Astrocyte (in vitro differentiated cells and primary cell): Measurements from ENCODE around the gene JAG2. TPM values are rescaled to one million over a fixed set of nuclear protein-coding genes. Genes with fewer than 3 reads are reported as not detected.

ENCODE experiments used
- DNase-seq: peaks from one replicate; pipeline ENCODE4 v3.0.0-alpha.2; 2010; ENCODE audit warnings: low read depth
- FAIRE-seq: peaks from 2 replicates; lab custom pipeline; 2011; peaks lifted over from hg19 to GRCh38; lab: Jason Lieb, UNC
- H2AFZ ChIP-seq: 2 replicates; pipeline ENCODE4 v1.6.0; 2012; ENCODE audit warnings: low read depth, low read length, inconsistent platforms
- H3K27ac ChIP-seq: 2 replicates; pipeline ENCODE4 v1.5.1; 2011; ENCODE audit warnings: low read depth, low read length, inconsistent platforms
- H3K27me3 ChIP-seq: 2 replicates; pipeline ENCODE4 v1.6.0; 2011; ENCODE audit warnings: low read length, inconsistent platforms; ENCODE audit not compliant: insufficient read depth
- H3K36me3 ChIP-seq: 2 replicates; pipeline ENCODE4 v1.5.1; 2011; ENCODE audit warnings: low read length, inconsistent platforms; ENCODE audit not compliant: insufficient read depth
- H3K4me1 ChIP-seq: 2 replicates; pipeline ENCODE4 v1.5.1; 2011; ENCODE audit warnings: low read length, inconsistent platforms; ENCODE audit not compliant: insufficient read depth
- H3K4me2 ChIP-seq: 2 replicates; pipeline ENCODE4 v1.6.0; 2012; ENCODE audit warnings: low read length, inconsistent platforms
- H3K4me3 ChIP-seq: 2 replicates; pipeline ENCODE4 v1.5.1; 2011; ENCODE audit warnings: low read depth, mild to moderate bottlenecking, low read length, inconsistent platforms; ENCODE audit not compliant: insufficient read depth
- H3K79me2 ChIP-seq: 2 replicates; pipeline ENCODE4 v1.6.0; 2012; ENCODE audit warnings: mild to moderate bottlenecking, low read length, inconsistent platforms; ENCODE audit not compliant: insufficient read depth
- H3K9ac ChIP-seq: 2 replicates; pipeline ENCODE4 v1.6.0; 2012; ENCODE audit warnings: mild to moderate bottlenecking, low read length, inconsistent platforms
- H3K9me3 ChIP-seq: 2 replicates; pipeline ENCODE4 v1.5.1; 2012; ENCODE audit warnings: low read depth, mild to moderate bottlenecking, low read length, inconsistent platforms; ENCODE audit not compliant: insufficient read depth
- H4K20me1 ChIP-seq: 2 replicates; pipeline ENCODE4 v1.6.0; 2012; ENCODE audit warnings: low read length, inconsistent platforms; ENCODE audit not compliant: insufficient read depth
- H3K27ac Mint-ChIP-seq: one replicate; pipeline ENCODE4 v1.8.0; 2021; ENCODE audit warnings: mild to moderate bottlenecking, mixed read lengths; ENCODE audit not compliant: unreplicated experiment
- H3K27me3 Mint-ChIP-seq: one replicate; pipeline ENCODE4 v1.8.0; 2021; ENCODE audit warnings: low read depth, mixed read lengths; ENCODE audit not compliant: unreplicated experiment
- H3K36me3 Mint-ChIP-seq: one replicate; pipeline ENCODE4 v1.8.0; 2021; ENCODE audit warnings: low read depth, mixed read lengths; ENCODE audit not compliant: unreplicated experiment
- H3K4me1 Mint-ChIP-seq: one replicate; pipeline ENCODE4 v1.8.0; 2021; ENCODE audit warnings: low read depth, mixed read lengths; ENCODE audit not compliant: unreplicated experiment
- H3K4me3 Mint-ChIP-seq: one replicate; pipeline ENCODE4 v1.8.0; 2021; ENCODE audit warnings: mild to moderate bottlenecking, moderate library complexity, mixed read lengths; ENCODE audit not compliant: unreplicated experiment
- H3K9me3 Mint-ChIP-seq: one replicate; pipeline ENCODE4 v1.8.0; 2021; ENCODE audit warnings: mild to moderate bottlenecking, mixed read lengths; ENCODE audit not compliant: unreplicated experiment
- CTCF ChIP-seq: IDR thresholded peaks from 2 replicates; pipeline ENCODE4 v1.5.1; 2011; ENCODE audit warnings: low read depth, mild to moderate bottlenecking, inconsistent platforms, low read length, moderate library complexity; ENCODE audit not compliant: insufficient read depth
- EZH2 ChIP-seq: IDR thresholded peaks from 2 replicates; pipeline ENCODE4 v1.6.1; 2012; ENCODE audit warnings: mild to moderate bottlenecking, low read length, inconsistent platforms; ENCODE audit not compliant: insufficient read depth
- total RNA-seq: library from RNA; stranded (reverse); gene quantifications from 2 replicates; pipeline ENCODE4 v1.2.1, GENCODE V29; 2021

The JAG2 gene
- total RNA-seq, 1 donor from 2014 or later = 6.6 TPM

- no peak overlapping the region for H3K4me2 ChIP-seq
- no peak overlapping the region for H2AFZ ChIP-seq
- H3K79me2 ChIP-seq = no peaks in the 10 kb centered on the region
- no peaks in the 10 kb centered on the region for H3K36me3 ChIP-seq
- no peak overlapping the region for H3K4me3 Mint-ChIP-seq
- FAIRE-seq (no peak), DNase-seq (no peak)
- peaks cover 12% of the 10 kb centered on the region for H4K20me1 ChIP-seq
- H3K4me3 ChIP-seq = no peak overlapping the region
- H3K27me3 Mint-ChIP-seq = peaks cover 27% of the 10 kb centered on the region
- H3K9me3 Mint-ChIP-seq = peaks cover 3% of the 10 kb centered on the region
- H3K27me3 ChIP-seq = peaks cover 5% of the 10 kb centered on the region
- no peaks in the 10 kb centered on the region for H3K9me3 ChIP-seq
- H3K4me1 Mint-ChIP-seq = no peaks in the 10 kb centered on the region
- H3K36me3 Mint-ChIP-seq = no peaks in the 10 kb centered on the region
- no peak overlapping the region for H3K27ac Mint-ChIP-seq
- peaks cover 4% of the 10 kb centered on the region for H3K4me1 ChIP-seq
- H3K9ac ChIP-seq = no peak overlapping the region
- TF ChIP-seq CTCF (no peak), EZH2 (no peak)
- no peak overlapping the region for H3K27ac ChIP-seq
Measured at GRCh38 chr14:105178069-105178867, 9.7 kb upstream of the JAG2 start.

GRCh38 chr14:105177082-105177481, 8.5 kb upstream of the JAG2 start:
- TF ChIP-seq CTCF (no peak), EZH2 (no peak)
- Histone ChIP-seq H3K4me2 (no peak overlapping the region), H3K9ac (no peak overlapping the region), H3K27me3 (peaks cover 4% of the 10 kb centered on the region), H4K20me1 (peaks cover 12% of the 10 kb centered on the region), H3K4me3 (no peak overlapping the region), H2AFZ (no peak overlapping the region), H3K36me3 (no peaks in the 10 kb centered on the region), H3K4me1 (peaks cover 4% of the 10 kb centered on the region), H3K27ac (no peak overlapping the region), H3K79me2 (no peaks in the 10 kb centered on the region), H3K9me3 (no peaks in the 10 kb centered on the region)
- H3K27me3 Mint-ChIP-seq = peaks cover 22% of the 10 kb centered on the region
- H3K36me3 Mint-ChIP-seq = no peaks in the 10 kb centered on the region
- H3K9me3 Mint-ChIP-seq = peaks cover 3% of the 10 kb centered on the region
- FAIRE-seq (no peak), DNase-seq (no peak)
- no peaks in the 10 kb centered on the region for H3K4me1 Mint-ChIP-seq
- H3K4me3 Mint-ChIP-seq = no peak overlapping the region
- no peak overlapping the region for H3K27ac Mint-ChIP-seq

- no peak for DNase-seq
- Histone ChIP-seq H3K27me3 (peaks cover 2% of the 10 kb centered on the region), H3K36me3 (no peaks in the 10 kb centered on the region), H3K9me3 (no peaks in the 10 kb centered on the region), H3K4me1 (peaks cover 4% of the 10 kb centered on the region), H3K27ac (no peak overlapping the region), H3K4me3 (no peak overlapping the region), H3K79me2 (no peaks in the 10 kb centered on the region), H2AFZ (no peak overlapping the region), H4K20me1 (peaks cover 12% of the 10 kb centered on the region), H3K4me2 (no peak overlapping the region), H3K9ac (no peak overlapping the region)
- FAIRE-seq = no peak
- no peak for TF ChIP-seq EZH2
- no peak for TF ChIP-seq CTCF
- no peaks in the 10 kb centered on the region for H3K36me3 Mint-ChIP-seq
- peaks cover 24% of the 10 kb centered on the region for H3K27me3 Mint-ChIP-seq
- H3K9me3 Mint-ChIP-seq = peaks cover 3% of the 10 kb centered on the region
- no peak overlapping the region for H3K4me3 Mint-ChIP-seq
- no peaks in the 10 kb centered on the region for H3K4me1 Mint-ChIP-seq
- no peak overlapping the region for H3K27ac Mint-ChIP-seq
Measured at GRCh38 chr14:105176513-105176912, 7.9 kb upstream of the JAG2 start.
